Kidney (tissue), 14 donors: ENCODE results near the gene BZW2. TPM values are rescaled to one million over a fixed set of nuclear protein-coding genes. Genes with fewer than 3 reads are reported as not detected.

Experiments used
- DNase-seq, 5 donors: peaks; one replicate each; pipeline ENCODE4 v3.0.0-alpha.2; 2013 to 2020
- FAIRE-seq: peaks from 2 replicates; lab custom pipeline; 2012; peaks lifted over from hg19 to GRCh38; lab: Jason Lieb, UNC
- H3K27ac ChIP-seq, 2 donors: one replicate each; pipeline ENCODE4 v1.7.0; 2013; ENCODE audit warnings: low read depth in 2 of 2, low read length in 2 of 2, inconsistent platforms in 1 of 2
- H3K27me3 ChIP-seq: one replicate; pipeline ENCODE4 v1.7.1; 2013; ENCODE audit warnings: low read length, inconsistent platforms; ENCODE audit not compliant: control insufficient read depth, insufficient read depth
- H3K36me3 ChIP-seq, 3 donors: one replicate each; pipeline versions ENCODE4 v1.7.0 to v1.7.1; 2013; ENCODE audit warnings: low read length in 3 of 3, control low read depth in 1 of 3, inconsistent platforms in 1 of 3; ENCODE audit not compliant: insufficient read depth in 3 of 3, control insufficient read depth in 2 of 3
- H3K4me1 ChIP-seq, 3 donors: one replicate each; pipeline versions ENCODE4 v1.7.0 to v1.7.1; 2013; ENCODE audit warnings: low read length in 3 of 3, inconsistent platforms in 1 of 3, low read depth in 1 of 3; ENCODE audit not compliant: control insufficient read depth in 2 of 3, insufficient read depth in 2 of 3
- H3K4me3 ChIP-seq, 3 donors: one replicate each; pipeline versions ENCODE4 v1.7.0 to v1.8.1; 2013; ENCODE audit warnings: low read length in 3 of 3, control low read depth in 1 of 3, inconsistent platforms in 1 of 3
- H3K9ac ChIP-seq, 3 donors: one replicate each; pipeline versions ENCODE4 v1.7.0 to v1.7.1; 2013; ENCODE audit warnings: low read length in 3 of 3, control low read depth in 1 of 3, inconsistent platforms in 1 of 3
- H3K9me3 ChIP-seq, 3 donors: one replicate each; pipeline versions ENCODE4 v1.7.0 to v1.7.1; 2013; ENCODE audit warnings: low read length in 3 of 3, control low read depth in 1 of 3, inconsistent platforms in 1 of 3; ENCODE audit not compliant: control insufficient read depth in 2 of 3, insufficient read depth in 1 of 3
- CTCF ChIP-seq: IDR thresholded peaks from 3 replicates; pipeline ENCODE4 v1.5.1; 2012; ENCODE audit warnings: mild to moderate bottlenecking, moderate library complexity, borderline replicate concordance; ENCODE audit not compliant: insufficient read depth; ENCODE audit errors: extremely low read depth
- intact Hi-C: fragments of 100-400 bp; cut with DNase I; formaldehyde crosslinking; loops from one replicate; pipeline ENCODE4 v1.11.1; 2022
- polyA plus RNA-seq: library from polyadenylated mRNA; stranded (reverse); fragments of 350-450 nt; fragmentation: Illumina TruSeq; extraction: RNeasy Lipid Tissue Mini Kit (QIAGEN cat#74804); gene quantifications from one replicate; pipeline ENCODE4 v1.2.3, GENCODE V29; 2014; ENCODE audit warnings: low read depth, low replicate concordance; ENCODE audit not compliant: insufficient read depth
- total RNA-seq: library from RNA; stranded (reverse); fragmentation: NEBNext Ultra II Directional; extraction: Animal tissue kit (Norgen Biotek cat#: 25700); gene quantifications from one replicate; pipeline ENCODE4 v1.2.1, GENCODE V29; 2021
- donor health status: control.
- donor health status: control.
- donor health status: control.
- donor health status: control.
- donor health status: control.
- donor health status: DM: yes; HTN: yes; CAD: no.
- donor health status: Normal renal cell carcinoma (clear cell type).

The BZW2 gene
- total and polyA plus RNA-seq, 2 donors from 2014 or later: 24.8 to 49.1 TPM

GRCh38 chr7:16627236-16627635, 18.7 kb upstream of the BZW2 start:
- H3K9me3 ChIP-seq: no peaks in the 10 kb centered on the region

GRCh38 chr7:16630654-16631053, 15.3 kb upstream of the BZW2 start:
- Histone ChIP-seq H3K4me3 (no peak overlapping the region), H3K4me1 (no peaks in the 10 kb centered on the region), H3K9me3 (no peaks in the 10 kb centered on the region), H3K27ac (no peak overlapping the region), H3K9ac (no peak overlapping the region), H3K27me3 (no peaks in the 10 kb centered on the region), H3K36me3 (no peaks in the 10 kb centered on the region)
- no peak for TF ChIP-seq CTCF
- DNase-seq (no peak), FAIRE-seq (no peak)
- intact Hi-C loops: no loop called here

More at GRCh38 chr7:16627236-16627635, 18.7 kb upstream of the BZW2 start:
- Histone ChIP-seq H3K36me3 (peaks cover 3 to 10% (median 5%) of the 10 kb centered on the region in 3 donors), H3K27ac (no peak overlapping the region), H3K9ac (no peak overlapping the region), H3K4me3 (no peak overlapping the region), H3K27me3 (no peaks in the 10 kb centered on the region), H3K4me1 (no peaks in the 10 kb centered on the region)
- FAIRE-seq (no peak), DNase-seq (no peak)
- no peak for TF ChIP-seq CTCF
- intact Hi-C loops: no loop called here

- H3K4me1 ChIP-seq: peaks cover 0 to 5% (median 0%) of the 10 kb centered on the region in 3 donors
- no peaks in the 10 kb centered on the region for H3K27me3 ChIP-seq
- no peaks in the 10 kb centered on the region for H3K9me3 ChIP-seq
- no peak for FAIRE-seq
- intact Hi-C loops: no loop called here
- no peak for DNase-seq
- no peaks in the 10 kb centered on the region for H3K36me3 ChIP-seq
- no peak for TF ChIP-seq CTCF
- no peak overlapping the region for H3K27ac ChIP-seq
- H3K9ac ChIP-seq: no peak overlapping the region
- H3K4me3 ChIP-seq: no peak overlapping the region
Measured at GRCh38 chr7:16634271-16634738, 11.7 kb upstream of the BZW2 start.

- no peaks in the 10 kb centered on the region for H3K27me3 ChIP-seq
- intact Hi-C loops: no loop called here
- H3K36me3 ChIP-seq: no peaks in the 10 kb centered on the region
- H3K9me3 ChIP-seq: no peaks in the 10 kb centered on the region
- FAIRE-seq (no peak), DNase-seq (peak in 1 of 5 donors; percentile 37)
- no peak for TF ChIP-seq CTCF
- no peak overlapping the region for H3K9ac ChIP-seq
- H3K4me3 ChIP-seq: no peak overlapping the region
- H3K4me1 ChIP-seq: peaks cover 0 to 5% (median 0%) of the 10 kb centered on the region in 3 donors
- H3K27ac ChIP-seq: no peak overlapping the region
Measured at GRCh38 chr7:16636555-16637101, 9.4 kb upstream of the BZW2 start.
